Trophoblast cell (in vitro differentiated cells and primary cell): ENCODE results near the gene H2BK1.

Source experiments
- DNase-seq, 2 donors: peaks; one replicate each; pipeline ENCODE4 v3.0.0-alpha.2; 2016
- H2AFZ ChIP-seq: 2 replicates; pipeline ENCODE4 v1.6.1; 2013; ENCODE audit warnings: low read length, moderate library complexity, mild to moderate bottlenecking; ENCODE audit not compliant: insufficient read depth, poor library complexity
- H2AK5ac ChIP-seq: 2 replicates; pipeline ENCODE4 v1.6.1; 2013; ENCODE audit warnings: mild to moderate bottlenecking, low read length
- H2BK120ac ChIP-seq: 2 replicates; pipeline ENCODE4 v1.6.1; 2013; ENCODE audit warnings: low read length, mild to moderate bottlenecking, moderate library complexity; ENCODE audit not compliant: insufficient read depth, poor library complexity
- H2BK12ac ChIP-seq: 2 replicates; pipeline ENCODE4 v1.6.1; 2013; ENCODE audit warnings: mild to moderate bottlenecking, low read length, moderate library complexity
- H2BK5ac ChIP-seq: 2 replicates; pipeline ENCODE4 v1.6.1; 2013; ENCODE audit warnings: low read length, low read depth, moderate library complexity, mild to moderate bottlenecking; ENCODE audit not compliant: poor library complexity
- H3K14ac ChIP-seq: 2 replicates; pipeline ENCODE4 v1.6.1; 2013; ENCODE audit warnings: mild to moderate bottlenecking, low read length
- H3K18ac ChIP-seq: 2 replicates; pipeline ENCODE4 v1.6.1; 2013; ENCODE audit warnings: mild to moderate bottlenecking, low read length
- H3K23ac ChIP-seq: 2 replicates; pipeline ENCODE4 v1.6.1; 2013; ENCODE audit warnings: low read length
- H3K27ac ChIP-seq: 2 replicates; pipeline ENCODE4 v1.5.1; 2013; ENCODE audit warnings: low read depth, mild to moderate bottlenecking, inconsistent platforms, low read length, moderate library complexity
- H3K27me3 ChIP-seq: 2 replicates; pipeline ENCODE4 v1.6.1; 2013; ENCODE audit warnings: inconsistent platforms, mild to moderate bottlenecking, low read length, moderate library complexity; ENCODE audit not compliant: insufficient read depth
- H3K36me3 ChIP-seq, 2 experiments: 1 replicate in 1 of 2; 2 replicates in 1 of 2; pipeline ENCODE4 v1.6.1; 2013; ENCODE audit warnings: low read length in 2 of 2, mild to moderate bottlenecking in 2 of 2, moderate library complexity in 1 of 2; ENCODE audit not compliant: insufficient read depth in 2 of 2, control insufficient read depth in 1 of 2
- H3K4ac ChIP-seq: 2 replicates; pipeline ENCODE4 v1.6.1; 2013; ENCODE audit warnings: low read depth, mild to moderate bottlenecking, low read length, moderate library complexity
- H3K4me1 ChIP-seq, 2 experiments: 1 replicate in 1 of 2; 2 replicates in 1 of 2; pipeline ENCODE4 v1.6.1; 2013; ENCODE audit warnings: low read length in 2 of 2, mild to moderate bottlenecking in 2 of 2, moderate library complexity in 1 of 2; ENCODE audit not compliant: insufficient read depth in 2 of 2, control insufficient read depth in 1 of 2
- H3K4me2 ChIP-seq: 2 replicates; pipeline ENCODE4 v1.6.1; 2013; ENCODE audit warnings: inconsistent platforms, mild to moderate bottlenecking, low read length, moderate library complexity
- H3K4me3 ChIP-seq: 2 replicates; pipeline ENCODE4 v1.5.1; 2013; ENCODE audit warnings: mild to moderate bottlenecking, low read depth, low read length, inconsistent platforms
- H3K79me1 ChIP-seq: one replicate; pipeline ENCODE4 v1.6.1; 2013; ENCODE audit warnings: low read length
- H3K79me2 ChIP-seq: 2 replicates; pipeline ENCODE4 v1.6.1; 2013; ENCODE audit warnings: low read length, mild to moderate bottlenecking; ENCODE audit not compliant: control insufficient read depth, insufficient read depth, poor library complexity
- H3K9ac ChIP-seq: 2 replicates; pipeline ENCODE4 v1.6.1; 2013; ENCODE audit warnings: mild to moderate bottlenecking, low read length
- H3K9me3 ChIP-seq: 2 replicates; pipeline ENCODE4 v1.6.1; 2013; ENCODE audit warnings: low read depth, mild to moderate bottlenecking, control low read depth, inconsistent platforms, low read length; ENCODE audit not compliant: insufficient read depth
- H4K12ac ChIP-seq: 2 replicates; pipeline ENCODE4 v1.6.1; 2013; ENCODE audit warnings: low read depth, mild to moderate bottlenecking, low read length, moderate library complexity
- H4K8ac ChIP-seq: 2 replicates; pipeline ENCODE4 v1.6.1; 2013; ENCODE audit warnings: low read depth, mild to moderate bottlenecking, low read length, moderate library complexity
- H4K91ac ChIP-seq: one replicate; pipeline ENCODE4 v1.6.1; 2013; ENCODE audit warnings: low read depth, mild to moderate bottlenecking, low read length, moderate library complexity
- WGBS: extraction: QIAGEN DNeasy Blood & Tissue Kit; methylation state at CpG from one replicate; pipeline ENCODE4 v1.1.7; 2013; ENCODE audit warnings: missing lambda C conversion rate; ENCODE audit not compliant: insufficient read length, insufficient coverage; ENCODE audit errors: extremely low coverage; 5-methylcytosine and 5-hydroxymethylcytosine counted together

The H2BK1 gene

DNA sequence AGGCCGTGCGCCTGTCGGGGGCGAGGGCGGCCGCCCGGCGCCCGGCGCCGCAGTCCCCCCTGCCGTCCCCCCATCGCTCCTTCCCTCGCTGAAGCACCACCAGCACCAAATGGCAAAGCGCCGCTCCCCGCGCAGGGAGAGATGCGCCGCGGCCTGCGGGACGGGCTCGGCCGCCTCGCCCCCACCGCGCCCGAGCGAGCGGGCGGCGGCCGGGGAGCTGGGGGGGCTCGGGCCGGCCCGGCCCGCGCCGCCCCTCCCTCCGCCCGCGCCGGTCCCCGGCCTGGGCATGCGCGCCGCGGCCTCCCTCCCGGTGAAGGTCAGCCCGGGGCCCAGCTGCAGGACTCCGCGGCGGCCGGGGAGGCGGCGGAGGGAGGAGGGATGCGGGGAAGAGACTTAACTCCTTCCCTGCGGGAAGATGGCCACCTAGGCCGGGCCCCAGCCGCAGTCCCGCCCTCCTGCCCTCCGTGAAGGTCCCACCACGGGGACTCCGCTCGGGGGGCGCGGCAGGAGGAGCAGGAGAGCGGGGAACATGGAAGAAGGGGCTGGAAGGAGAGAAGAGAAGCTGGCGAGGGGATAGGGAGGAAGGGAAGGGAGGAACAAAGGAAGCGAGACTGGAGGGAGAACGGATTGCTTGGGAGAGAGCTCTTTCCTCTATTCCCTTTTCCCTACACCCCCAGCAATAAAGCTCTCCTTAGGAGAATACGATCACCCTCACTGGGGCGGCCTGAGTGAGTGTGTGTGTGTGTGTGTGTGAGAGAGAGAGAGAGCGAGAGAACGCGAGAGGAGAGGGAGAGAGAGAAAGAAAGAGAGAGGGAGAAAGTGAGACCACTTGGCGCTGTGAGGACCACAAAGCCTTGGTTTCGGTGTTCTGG, 41.6 kb upstream of the H2BK1 start:
- Histone ChIP-seq H3K4ac (peak overlapping the region; percentile 68), H3K14ac (peak overlapping the region; percentile 67), H3K23ac (no peak overlapping the region), H2AFZ (peak overlapping the region; percentile 74), H3K4me2 (peak overlapping the region; percentile 79), H3K36me3 (no peaks in the 10 kb centered on the region), H2BK120ac (peak overlapping the region; percentile 82), H3K18ac (peak overlapping the region; percentile 76), H4K91ac (peak overlapping the region; percentile 88), H4K12ac (peak overlapping the region; percentile 68), H3K27me3 (no peaks in the 10 kb centered on the region), H3K4me1 (peaks cover 20 to 48% of the 10 kb centered on the region in 2 experiments), H3K27ac (peak overlapping the region; percentile 8), H2BK12ac (peak overlapping the region; percentile 65), H3K79me2 (peaks cover 9% of the 10 kb centered on the region), H4K8ac (peak overlapping the region; percentile 91), H3K9me3 (no peaks in the 10 kb centered on the region), H3K4me3 (peak overlapping the region; percentile 73), H3K79me1 (peaks cover 30% of the 10 kb centered on the region), H2AK5ac (peak overlapping the region; percentile 16), H2BK5ac (peak overlapping the region; percentile 52), H3K9ac (peak overlapping the region; percentile 72)
- no CpG with 5 or more reads among the region's 79 CpGs for WGBS
- DNase-seq, result peak in 1 of 2 donors; percentile 56

DNA sequence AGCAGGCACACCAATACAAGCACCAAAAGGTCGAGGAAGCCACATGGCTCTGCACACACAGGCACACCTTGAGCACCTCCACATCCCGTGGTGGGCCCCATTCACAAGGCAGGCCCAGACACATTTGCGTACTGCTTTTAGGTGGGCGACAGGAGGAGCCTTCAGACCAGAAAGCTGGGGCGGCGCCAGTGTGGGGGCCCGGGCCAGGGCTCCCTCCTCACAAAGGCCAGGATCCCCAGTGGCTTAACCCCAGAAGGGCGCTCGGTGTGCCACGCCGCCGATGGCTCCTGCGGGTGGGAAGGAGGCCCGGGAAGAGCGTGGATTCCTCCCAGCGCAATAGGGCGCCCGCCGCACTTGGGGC, 41.0 kb upstream of the H2BK1 start:
- Histone ChIP-seq H3K4me3 (peak overlapping the region; percentile 73), H3K4ac (peak overlapping the region; percentile 41), H2AK5ac (peak overlapping the region; percentile 43), H2BK5ac (peak overlapping the region; percentile 52), H3K9me3 (no peaks in the 10 kb centered on the region), H3K18ac (peak overlapping the region; percentile 24), H3K4me1 (peaks cover 20 to 53% of the 10 kb centered on the region in 2 experiments), H3K27ac (no peak overlapping the region), H3K79me1 (peaks cover 30% of the 10 kb centered on the region), H3K14ac (peak overlapping the region; percentile 45), H3K23ac (no peak overlapping the region), H2BK12ac (peak overlapping the region; percentile 65), H3K4me2 (peak overlapping the region; percentile 79), H3K79me2 (peaks cover 9% of the 10 kb centered on the region), H3K27me3 (no peaks in the 10 kb centered on the region), H4K8ac (peak overlapping the region; percentile 91), H2BK120ac (peak overlapping the region; percentile 82), H4K12ac (peak overlapping the region; percentile 68), H4K91ac (peak overlapping the region; percentile 88), H3K9ac (no peak overlapping the region), H2AFZ (peak overlapping the region; percentile 74), H3K36me3 (no peaks in the 10 kb centered on the region)
- no CpG with 5 or more reads among the region's 19 CpGs for WGBS
- DNase-seq, result no peak

DNA sequence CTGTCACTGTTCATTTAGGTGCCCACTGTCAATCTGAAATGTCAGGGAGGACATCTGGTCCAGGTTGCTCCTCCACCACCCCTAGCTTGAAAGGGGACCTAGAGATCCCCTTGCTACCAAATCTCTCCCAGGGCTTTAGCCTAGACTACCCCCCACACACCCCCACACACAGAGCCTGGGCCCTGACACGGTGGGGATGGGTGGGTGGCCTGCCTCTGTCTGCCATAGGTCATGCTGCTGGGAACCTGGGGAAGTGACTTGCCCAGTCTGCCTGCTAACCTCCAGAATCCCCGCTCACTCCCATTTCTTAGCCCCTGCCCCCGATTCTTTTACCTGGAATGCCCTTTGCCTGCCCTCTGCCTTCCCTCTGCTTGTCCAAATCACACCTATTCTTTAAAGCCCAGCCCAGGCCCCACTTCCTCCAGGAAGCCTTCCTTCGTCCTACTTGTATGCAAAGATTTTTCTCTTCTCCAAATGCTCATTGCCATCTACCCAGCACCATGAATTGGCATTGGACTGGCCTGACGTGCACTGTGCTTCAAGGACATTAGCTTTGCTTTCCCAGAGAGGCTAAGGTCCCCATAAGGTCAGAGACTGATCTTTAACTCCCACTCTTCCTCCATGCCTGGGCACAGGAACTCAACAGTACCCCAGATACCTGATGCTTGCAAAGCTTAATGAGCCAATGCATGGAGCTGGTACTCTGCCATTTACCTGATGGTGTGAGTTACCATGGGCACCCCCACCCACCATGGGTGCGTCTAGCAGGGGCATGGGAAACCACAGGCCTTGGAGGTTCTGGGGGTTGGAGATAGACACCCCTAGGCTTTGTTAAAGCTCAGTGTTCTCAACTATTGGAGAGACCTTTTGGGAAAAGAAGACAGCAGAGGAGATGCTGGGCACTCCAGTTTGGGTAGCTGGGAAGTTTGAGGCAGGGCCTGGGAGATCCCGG, 40.2 kb upstream of the H2BK1 start:
- no peak overlapping the region for H3K4me2 ChIP-seq
- no peak for DNase-seq
- no CpG with 5 or more reads among the region's 7 CpGs for WGBS

GRCh38 chr7:151249732-151250072, 39.4 kb upstream of the H2BK1 start:
- Histone ChIP-seq H3K18ac (no peak overlapping the region), H2AFZ (peak overlapping the region; percentile 76), H3K36me3 (no peaks in the 10 kb centered on the region), H3K4me1 (peaks cover 23 to 61% of the 10 kb centered on the region in 2 experiments), H3K79me2 (peaks cover 9% of the 10 kb centered on the region), H4K8ac (no peak overlapping the region), H3K14ac (no peak overlapping the region), H3K23ac (no peak overlapping the region), H2AK5ac (no peak overlapping the region), H4K12ac (no peak overlapping the region), H3K27me3 (peaks cover 4% of the 10 kb centered on the region), H2BK12ac (no peak overlapping the region), H2BK5ac (no peak overlapping the region), H3K27ac (no peak overlapping the region), H3K9ac (no peak overlapping the region), H3K4ac (no peak overlapping the region), H3K9me3 (no peaks in the 10 kb centered on the region), H3K79me1 (peaks cover 30% of the 10 kb centered on the region), H3K4me3 (no peak overlapping the region), H3K4me2 (peak overlapping the region; percentile 91), H4K91ac (no peak overlapping the region), H2BK120ac (peak overlapping the region; percentile 12)
- peak in 1 of 2 donors; percentile 38 for DNase-seq
- no CpG with 5 or more reads among the region's 5 CpGs for WGBS

More for the DNA sequence above, 40.2 kb upstream of the H2BK1 start:
- Histone ChIP-seq H2AFZ (no peak overlapping the region), H3K14ac (peak overlapping the region; percentile 45), H3K9ac (no peak overlapping the region), H3K4ac (no peak overlapping the region), H4K8ac (peak overlapping the region; percentile 91), H3K18ac (no peak overlapping the region), H4K12ac (no peak overlapping the region), H3K27ac (no peak overlapping the region), H4K91ac (peak overlapping the region; percentile 88), H3K79me2 (peaks cover 9% of the 10 kb centered on the region), H2BK12ac (peak overlapping the region; percentile 65), H2BK5ac (no peak overlapping the region), H2BK120ac (peak overlapping the region; percentile 12), H3K27me3 (no peaks in the 10 kb centered on the region), H3K79me1 (peaks cover 30% of the 10 kb centered on the region), H3K9me3 (no peaks in the 10 kb centered on the region), H3K36me3 (no peaks in the 10 kb centered on the region), H3K4me3 (no peak overlapping the region), H3K23ac (no peak overlapping the region), H3K4me1 (peaks cover 20 to 56% of the 10 kb centered on the region in 2 experiments), H2AK5ac (peak overlapping the region; percentile 3)
